RWPE1 (cell line): ENCODE measurements around the gene CXCL13.
"Not testable (repeated sequence)": the region's sequence is repeated elsewhere in the genome, so short reads cannot be mapped to it uniquely, and the experiment has no call there.

ENCODE experiments used
- CTCF ChIA-PET: fragments of 350-600 bp; sonication (Branson Sonifier 250); formaldehyde crosslinking; extraction: SDS; loops from one replicate; lab custom pipeline; 2021; lab: Yijun Ruan, JAX
- POLR2A ChIA-PET: fragments of 400-600 bp; formaldehyde crosslinking; extraction: SDS; loops from one replicate; lab custom pipeline; 2020; ENCODE audit warnings: antibody characterized with exemption; ENCODE audit not compliant: low non-redundant PET; lab: Yijun Ruan, JAX
- DNase-seq: peaks from one replicate; pipeline ENCODE4 v3.0.0; 2012; ENCODE audit warnings: low spot score
- H3K27ac ChIP-seq: fragments of 450-650 bp; 2 replicates; pipeline ENCODE4 v1.5.1; 2017
- CTCF ChIP-seq: fragments of 450-650 bp; conservative IDR thresholded peaks from 2 replicates; pipeline ENCODE4 v1.5.1; 2017; ENCODE audit warnings: low read depth, mild to moderate bottlenecking

Gene CXCL13

GRCh38 chr4:77650787-77651186 lies 45.2 kb downstream of the CXCL13 start:
- no peak for TF ChIP-seq CTCF
- ChIA-PET POLR2A (no interaction called here), CTCF (no interaction called here)
- DNase-seq = no peak
- no peak overlapping the region for H3K27ac ChIP-seq

- ChIA-PET CTCF (interaction anchor here (0.7 kb wide), 1 partner anchor 1043 kb away, joined by 3 read pairs; no protein-coding TSS in a partner anchor), POLR2A (no interaction called here)
- no peak overlapping the region for H3K27ac ChIP-seq
- TF ChIP-seq CTCF = no peak
- DNase-seq = no peak
These were observed 46.2 kb downstream of the CXCL13 start for GRCh38 chr4:77651820-77652219.

GRCh38 chr4:77652237-77652897 lies 46.7 kb downstream of the CXCL13 start:
- no peak for TF ChIP-seq CTCF
- DNase-seq = no peak
- H3K27ac ChIP-seq = no peak overlapping the region
- CTCF ChIA-PET = no interaction called here
- POLR2A ChIA-PET = no interaction called here

GRCh38 chr4:77653162-77653758 lies 47.6 kb downstream of the CXCL13 start:
- CTCF ChIA-PET = no interaction called here
- POLR2A ChIA-PET = no interaction called here
- H3K27ac ChIP-seq = no peak overlapping the region
- no peak for DNase-seq
- TF ChIP-seq CTCF = no peak

GRCh38 chr4:77660318-77660717 lies 54.7 kb downstream of the CXCL13 start:
- POLR2A ChIA-PET, H3K27ac ChIP-seq, CTCF ChIA-PET, DNase-seq: not testable (repeated sequence)
